LNCaP clone FGC (cell line): ENCODE results near the gene LIN28A.

Experiments used
- DNase-seq: peaks from one replicate; pipeline ENCODE4 v3.0.0-alpha.2; 2011; ENCODE audit warnings: low read depth
- H3K4me3 ChIP-seq: 2 replicates; pipeline ENCODE4 v1.5.1; 2011; ENCODE audit warnings: mild to moderate bottlenecking, low read depth, low read length, control low read depth
- CTCF ChIP-seq: IDR thresholded peaks from 2 replicates; pipeline ENCODE4 v1.5.1; 2012; ENCODE audit warnings: mild to moderate bottlenecking; ENCODE audit not compliant: control insufficient read depth, insufficient read depth; ENCODE audit errors: extremely low read depth

The LIN28A gene

GRCh38 chr1:26478988-26479387 is 68.4 kb downstream of the LIN28A start:
- no peak for TF ChIP-seq CTCF
- no peak for DNase-seq
- H3K4me3 ChIP-seq, result no peak overlapping the region
